Upper lobe of right lung (tissue), 1 donor: ENCODE measurements around the gene SNRPD1. TPM values are rescaled to one million over a fixed set of nuclear protein-coding genes. Genes with fewer than 3 reads are reported as not detected.
"Not testable (repeated sequence)": the region's sequence is repeated elsewhere in the genome, so short reads cannot be mapped to it uniquely, and the experiment has no call there.

ENCODE experiments used
- ATAC-seq: fragments of 200-7000 bp; cut with Tn5 transposase; one replicate; pipeline ENCODE4 v1.9.1; 2020; ENCODE audit warnings: mild to moderate bottlenecking, moderate library complexity
- DNase-seq: peaks from one replicate; pipeline ENCODE4 v3.0.0-alpha.2; 2020
- H3K27ac ChIP-seq: fragments of 200-600 bp; one replicate; pipeline ENCODE4 v1.8.0; 2022
- H3K27me3 ChIP-seq: fragments of 200-600 bp; one replicate; pipeline ENCODE4 v1.8.0; 2022; ENCODE audit warnings: mild to moderate bottlenecking
- H3K36me3 ChIP-seq: fragments of 200-600 bp; one replicate; pipeline ENCODE4 v1.8.0; 2022
- H3K4me1 ChIP-seq: fragments of 200-600 bp; one replicate; pipeline ENCODE4 v1.8.0; 2022
- H3K4me3 ChIP-seq: fragments of 200-600 bp; one replicate; pipeline ENCODE4 v1.8.0; 2022; ENCODE audit warnings: mild to moderate bottlenecking
- H3K9me3 ChIP-seq: fragments of 200-600 bp; one replicate; pipeline ENCODE4 v1.8.0; 2022
- intact Hi-C: fragments of 100-400 bp; cut with DNase I; formaldehyde crosslinking; loops from one replicate; pipeline ENCODE4 v1.11.0; 2022
- total RNA-seq: library from RNA; stranded (reverse); fragmentation: NEBNext Ultra II Directional; extraction: Animal tissue kit (Norgen Biotek cat#: 25700); gene quantifications from one replicate; pipeline ENCODE4 v1.2.1, GENCODE V29; 2021
- TF ChIP-seq, protein P1 (sequence below): fragments of 200-600 bp; IDR thresholded peaks from one replicate; pipeline ENCODE4 v1.8.0; 2022; ENCODE audit warnings: antibody characterized with exemption
- donor health status: DM: no; HTN: yes; CAD: no; lungs with severe emphysema.

SNRPD1 gene
- total RNA-seq, 1 donor from 2014 or later, result 25.8 TPM

DNA sequence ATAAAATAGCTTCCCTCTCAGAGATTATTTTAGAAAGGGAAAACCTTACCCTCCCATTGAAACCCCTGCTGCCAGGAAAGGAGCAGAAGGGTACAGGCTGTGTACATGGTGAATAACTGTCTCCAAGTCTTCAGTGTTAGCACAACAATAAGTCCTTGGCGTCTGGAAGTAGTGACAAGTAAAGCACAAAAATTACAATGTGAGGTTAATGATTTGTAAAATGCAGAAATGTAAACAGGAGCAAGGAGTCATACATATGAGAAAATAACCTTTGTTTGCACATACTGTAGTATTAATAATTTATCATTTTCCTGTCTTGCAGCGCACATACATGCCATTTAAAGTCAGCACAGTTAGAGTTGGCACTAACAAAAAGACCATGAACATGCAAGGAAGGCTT is 52.0 kb downstream of the SNRPD1 start:
- TF ChIP-seq, protein P1, sequence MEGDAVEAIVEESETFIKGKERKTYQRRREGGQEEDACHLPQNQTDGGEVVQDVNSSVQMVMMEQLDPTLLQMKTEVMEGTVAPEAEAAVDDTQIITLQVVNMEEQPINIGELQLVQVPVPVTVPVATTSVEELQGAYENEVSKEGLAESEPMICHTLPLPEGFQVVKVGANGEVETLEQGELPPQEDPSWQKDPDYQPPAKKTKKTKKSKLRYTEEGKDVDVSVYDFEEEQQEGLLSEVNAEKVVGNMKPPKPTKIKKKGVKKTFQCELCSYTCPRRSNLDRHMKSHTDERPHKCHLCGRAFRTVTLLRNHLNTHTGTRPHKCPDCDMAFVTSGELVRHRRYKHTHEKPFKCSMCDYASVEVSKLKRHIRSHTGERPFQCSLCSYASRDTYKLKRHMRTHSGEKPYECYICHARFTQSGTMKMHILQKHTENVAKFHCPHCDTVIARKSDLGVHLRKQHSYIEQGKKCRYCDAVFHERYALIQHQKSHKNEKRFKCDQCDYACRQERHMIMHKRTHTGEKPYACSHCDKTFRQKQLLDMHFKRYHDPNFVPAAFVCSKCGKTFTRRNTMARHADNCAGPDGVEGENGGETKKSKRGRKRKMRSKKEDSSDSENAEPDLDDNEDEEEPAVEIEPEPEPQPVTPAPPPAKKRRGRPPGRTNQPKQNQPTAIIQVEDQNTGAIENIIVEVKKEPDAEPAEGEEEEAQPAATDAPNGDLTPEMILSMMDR, result no peak
- H3K4me3 ChIP-seq, result no peak overlapping the region
- peaks cover 9% of the 10 kb centered on the region for H3K36me3 ChIP-seq
- intact Hi-C loops, result no loop called here
- ATAC-seq, result no peak
- H3K27ac ChIP-seq, result no peak overlapping the region
- DNase-seq, result no peak
- no peaks in the 10 kb centered on the region for H3K27me3 ChIP-seq
- H3K9me3 ChIP-seq, result no peaks in the 10 kb centered on the region
- no peaks in the 10 kb centered on the region for H3K4me1 ChIP-seq

DNA sequence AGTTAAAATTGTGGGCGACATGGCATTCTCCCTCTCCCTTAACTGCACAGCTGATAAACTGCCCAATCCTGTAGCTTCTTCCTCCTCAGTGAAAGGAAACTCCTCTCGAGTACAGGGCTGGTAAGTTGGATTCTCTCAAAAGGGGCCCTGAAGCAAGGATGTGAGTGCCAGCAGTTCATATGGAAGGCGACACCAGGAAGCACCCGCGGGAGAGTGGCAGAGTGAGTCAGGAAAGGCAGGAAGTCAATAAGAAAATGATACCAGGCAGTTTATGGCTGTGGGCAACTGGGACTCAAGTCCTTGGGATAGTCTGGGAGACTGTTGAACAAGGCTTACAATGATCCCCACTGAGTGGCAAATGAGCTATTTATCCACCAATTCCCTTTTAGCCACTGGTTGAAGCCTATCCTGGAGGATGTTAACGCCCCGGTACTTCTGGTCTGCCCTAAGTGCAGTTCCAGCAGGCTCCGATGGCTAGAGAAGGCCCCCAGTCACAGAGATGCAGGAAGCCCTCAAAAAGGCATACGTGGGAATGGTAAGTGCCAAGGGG is 57.7 kb downstream of the SNRPD1 start:
- DNase-seq, result no peak
- Histone ChIP-seq H3K27me3 (no peaks in the 10 kb centered on the region), H3K4me1 (no peaks in the 10 kb centered on the region), H3K27ac (no peak overlapping the region), H3K4me3 (no peak overlapping the region), H3K9me3 (no peaks in the 10 kb centered on the region), H3K36me3 (no peaks in the 10 kb centered on the region)
- TF ChIP-seq, protein P1, result no peak
- no peak for ATAC-seq
- intact Hi-C loops, result no loop called here

DNA sequence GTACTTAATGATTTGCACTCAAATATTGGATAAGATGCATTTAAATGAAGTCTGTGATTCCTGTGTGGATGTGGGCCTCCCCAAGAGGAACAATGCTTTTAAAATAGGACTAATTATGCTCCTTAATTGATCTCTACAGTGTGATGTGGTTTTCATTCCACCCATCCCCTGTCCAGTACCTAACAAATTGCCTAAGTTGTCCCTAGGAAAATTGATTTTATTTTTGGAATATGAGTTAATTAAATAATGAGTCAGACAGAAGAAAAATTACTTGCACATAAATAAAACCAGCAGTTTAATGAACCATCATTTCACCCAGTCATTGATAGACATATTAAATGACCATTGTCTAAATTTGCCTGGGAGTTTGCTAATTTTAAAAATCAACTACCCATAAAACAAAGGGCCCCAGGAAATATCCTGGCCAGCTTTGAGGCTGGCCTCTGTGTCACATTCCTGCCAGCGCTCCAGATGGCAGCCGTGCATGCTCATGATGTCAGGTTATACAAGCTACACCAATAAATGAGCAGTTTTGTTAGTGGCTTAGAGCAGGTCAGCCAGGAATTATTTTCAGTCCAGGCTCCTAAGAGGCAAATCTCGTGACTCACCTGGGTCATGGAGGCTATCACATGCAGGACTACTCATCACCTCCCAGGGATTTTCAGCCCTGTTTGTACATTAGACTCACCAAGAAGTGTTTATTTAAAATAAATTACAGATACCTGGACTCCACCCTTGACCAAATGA is 60.6 kb downstream of the SNRPD1 start:
- H3K27me3 ChIP-seq, result no peaks in the 10 kb centered on the region
- ATAC-seq (no peak), DNase-seq (no peak)
- intact Hi-C loops, result no loop called here
- no peaks in the 10 kb centered on the region for H3K36me3 ChIP-seq
- H3K9me3 ChIP-seq, result no peaks in the 10 kb centered on the region
- TF ChIP-seq, protein P1, result no peak
- no peaks in the 10 kb centered on the region for H3K4me1 ChIP-seq
- no peak overlapping the region for H3K27ac ChIP-seq
- no peak overlapping the region for H3K4me3 ChIP-seq

DNA sequence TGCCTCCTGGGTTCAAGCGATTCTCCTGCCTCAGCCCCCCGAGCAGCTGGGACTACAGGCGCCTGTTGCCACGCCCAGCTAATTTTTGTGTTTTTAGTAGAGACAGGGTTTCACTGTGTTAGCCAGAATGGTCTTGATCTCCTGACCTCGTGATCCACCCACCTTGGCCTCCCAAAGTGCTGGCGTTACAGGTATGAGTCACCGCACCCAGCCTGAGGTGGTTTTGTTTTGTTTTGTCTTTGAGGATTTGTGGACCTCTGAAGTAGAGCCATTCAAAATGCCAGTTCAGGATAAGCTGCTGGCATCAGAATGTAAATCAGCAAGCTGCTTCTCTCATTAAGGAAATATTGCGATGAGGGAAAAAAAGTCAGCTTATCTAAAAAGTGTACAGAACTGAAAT is 63.2 kb downstream of the SNRPD1 start:
- H3K9me3 ChIP-seq, H3K27ac ChIP-seq, H3K4me1 ChIP-seq, ATAC-seq, intact Hi-C loops, H3K27me3 ChIP-seq, H3K36me3 ChIP-seq, H3K4me3 ChIP-seq, DNase-seq: not testable (repeated sequence)

DNA sequence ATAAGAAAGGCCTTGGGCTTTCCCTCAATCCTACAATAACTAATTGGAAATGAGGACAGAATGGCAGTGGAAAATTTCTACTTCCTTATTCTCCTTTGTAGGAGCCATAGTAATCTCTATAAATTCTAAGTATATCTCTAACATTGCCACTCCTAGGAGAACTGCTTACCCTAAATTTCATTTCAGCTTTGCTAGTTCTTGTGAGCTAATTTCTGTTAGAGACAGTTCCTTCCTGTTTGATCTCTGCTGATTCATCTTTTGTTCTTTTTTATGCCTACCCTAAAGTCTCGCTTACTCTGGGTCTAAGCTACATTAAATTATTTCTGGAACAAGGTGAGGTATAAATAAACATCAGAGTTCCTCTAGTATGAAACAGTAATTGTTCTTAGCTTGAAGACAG is 66.7 kb downstream of the SNRPD1 start:
- H3K36me3 ChIP-seq, result no peaks in the 10 kb centered on the region
- intact Hi-C loops, result no loop called here
- no peaks in the 10 kb centered on the region for H3K27me3 ChIP-seq
- no peak overlapping the region for H3K27ac ChIP-seq
- ATAC-seq, result no peak
- no peak overlapping the region for H3K4me3 ChIP-seq
- no peak for DNase-seq
- TF ChIP-seq, protein P1, result no peak
- no peaks in the 10 kb centered on the region for H3K9me3 ChIP-seq
- peaks cover 11% of the 10 kb centered on the region for H3K4me1 ChIP-seq

DNA sequence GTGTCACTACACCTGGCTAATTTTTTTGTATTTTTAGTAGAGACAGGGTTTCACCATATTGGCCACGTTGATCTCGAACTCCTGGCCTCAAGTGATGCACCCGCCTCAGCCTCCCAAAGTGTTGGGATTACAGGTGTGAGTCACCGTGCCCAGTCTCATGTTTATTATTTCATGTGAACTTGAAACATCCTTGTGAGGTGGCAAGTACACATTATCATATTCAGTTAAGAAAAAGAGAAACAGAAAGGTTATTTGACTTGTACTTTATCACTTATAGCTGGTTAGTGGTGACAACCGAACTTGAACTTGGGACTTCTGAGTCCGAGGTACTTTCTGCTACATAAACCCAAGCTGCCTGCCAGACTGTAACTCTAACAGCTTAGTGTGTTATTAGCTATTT is 68.0 kb downstream of the SNRPD1 start:
- intact Hi-C loops, result no loop called here
- TF ChIP-seq, protein P1, result no peak
- no peak overlapping the region for H3K27ac ChIP-seq
- DNase-seq (no peak), ATAC-seq (no peak)
- no peak overlapping the region for H3K4me3 ChIP-seq
- no peaks in the 10 kb centered on the region for H3K36me3 ChIP-seq
- peaks cover 11% of the 10 kb centered on the region for H3K4me1 ChIP-seq
- no peaks in the 10 kb centered on the region for H3K9me3 ChIP-seq
- no peaks in the 10 kb centered on the region for H3K27me3 ChIP-seq
